Raji (cell line): Measurements from ENCODE around the gene IL7R.

Experiments
- POLR2A ChIP-seq: IDR thresholded peaks from 2 replicates; pipeline ENCODE4 v1.6.1; 2011; ENCODE audit warnings: low read depth, low read length, control low read depth; ENCODE audit not compliant: insufficient read depth

Gene IL7R

DNA sequence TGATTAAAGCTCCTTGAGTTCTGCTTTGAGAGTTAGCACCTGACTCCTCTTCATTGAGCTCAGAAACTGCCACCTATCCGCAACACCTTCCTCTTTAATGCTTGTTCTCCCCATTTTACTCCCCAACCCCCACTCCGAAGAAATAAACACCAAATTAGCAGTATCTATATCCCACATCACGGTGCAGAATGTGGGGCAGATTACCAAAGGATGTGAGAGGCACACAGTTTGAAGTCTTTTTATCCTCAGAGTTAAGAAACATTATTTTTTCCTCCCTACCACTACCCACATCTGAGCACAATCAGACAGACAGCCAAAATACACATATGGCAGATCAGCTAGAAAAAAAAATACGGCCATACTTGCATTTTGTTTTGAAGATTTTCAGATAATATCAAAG is 26.1 kb upstream of the IL7R start:
- no peak for TF ChIP-seq POLR2A

DNA sequence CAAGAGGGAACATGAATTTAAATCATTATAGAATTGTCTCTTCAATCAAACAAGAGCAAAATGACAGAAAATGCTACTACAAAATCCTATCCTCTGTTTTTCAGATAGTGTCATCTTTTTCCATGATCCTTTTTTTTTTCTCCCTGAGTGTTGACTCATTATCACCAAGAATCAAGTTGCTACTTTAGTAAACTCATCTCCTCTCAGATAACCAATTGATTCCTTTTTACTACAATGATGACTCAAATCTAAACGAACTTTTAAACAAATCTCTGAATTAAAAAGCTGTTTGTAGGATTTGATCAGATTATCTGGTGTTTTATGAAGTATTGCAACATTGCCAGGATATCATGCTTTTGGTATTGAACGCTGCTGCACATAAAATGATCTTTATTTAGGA is 23.9 kb upstream of the IL7R start:
- no peak for TF ChIP-seq POLR2A

DNA sequence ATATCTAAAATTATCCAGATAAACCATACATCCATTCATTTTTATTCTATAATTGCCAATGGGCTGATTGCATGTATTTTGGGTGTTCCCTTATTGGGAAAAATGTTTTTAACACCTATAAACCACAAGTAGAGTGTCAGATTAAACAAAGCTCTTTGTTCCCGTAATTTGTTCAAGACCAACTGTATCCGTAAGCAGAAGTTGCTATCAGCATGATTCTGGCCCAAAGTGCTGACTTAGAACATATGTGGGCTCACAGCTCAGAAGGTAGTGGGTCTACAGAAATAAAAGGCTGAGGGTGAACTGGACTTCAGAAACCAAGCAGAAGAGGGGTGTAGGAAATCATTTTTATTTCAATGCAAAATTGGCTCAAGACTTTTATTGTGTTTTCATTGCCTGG is 23.5 kb upstream of the IL7R start:
- TF ChIP-seq POLR2A: no peak

DNA sequence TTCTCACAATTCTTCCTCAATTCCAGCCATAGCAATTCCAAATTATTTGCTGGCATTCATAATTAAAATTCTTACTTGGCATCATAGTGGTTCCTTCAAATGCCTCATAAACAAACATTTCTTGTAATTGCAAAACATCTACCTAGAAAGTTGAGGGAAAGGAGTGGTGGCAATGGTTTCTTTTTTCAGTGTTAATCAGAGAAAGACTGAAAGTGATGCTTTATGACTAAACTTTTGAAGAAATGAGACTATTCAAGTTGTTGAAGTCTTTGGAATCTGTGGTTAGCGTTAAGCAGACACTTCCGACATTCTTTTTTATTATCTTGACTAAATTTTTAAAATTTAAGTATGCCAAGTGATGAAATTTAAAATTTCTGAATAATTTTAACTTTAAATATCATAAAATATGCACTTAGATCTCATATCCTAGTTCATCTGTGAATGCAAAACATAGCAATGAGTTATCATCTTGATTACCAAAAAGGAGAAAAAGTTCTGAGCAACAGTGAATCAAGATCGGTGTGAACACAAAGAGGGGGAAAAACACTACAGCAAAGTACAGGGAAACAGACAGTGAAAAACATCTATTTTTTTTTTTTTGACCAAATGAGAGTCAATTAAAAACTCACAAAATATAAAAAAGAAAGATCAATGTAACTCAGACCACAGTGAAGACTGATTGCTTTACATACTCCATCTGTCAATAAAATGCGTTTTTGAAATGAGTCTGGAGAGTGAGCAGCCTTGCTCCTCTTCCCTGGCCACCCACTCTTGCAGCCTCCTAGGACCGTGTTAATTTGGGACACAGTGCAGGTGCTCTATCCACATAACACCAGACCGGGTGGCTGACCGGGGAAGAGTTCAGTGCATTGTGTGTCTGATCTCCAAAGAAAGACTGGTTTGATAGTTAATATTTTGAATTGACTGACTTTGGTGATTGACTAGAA is 20.6 kb upstream of the IL7R start:
- TF ChIP-seq POLR2A: no peak

DNA sequence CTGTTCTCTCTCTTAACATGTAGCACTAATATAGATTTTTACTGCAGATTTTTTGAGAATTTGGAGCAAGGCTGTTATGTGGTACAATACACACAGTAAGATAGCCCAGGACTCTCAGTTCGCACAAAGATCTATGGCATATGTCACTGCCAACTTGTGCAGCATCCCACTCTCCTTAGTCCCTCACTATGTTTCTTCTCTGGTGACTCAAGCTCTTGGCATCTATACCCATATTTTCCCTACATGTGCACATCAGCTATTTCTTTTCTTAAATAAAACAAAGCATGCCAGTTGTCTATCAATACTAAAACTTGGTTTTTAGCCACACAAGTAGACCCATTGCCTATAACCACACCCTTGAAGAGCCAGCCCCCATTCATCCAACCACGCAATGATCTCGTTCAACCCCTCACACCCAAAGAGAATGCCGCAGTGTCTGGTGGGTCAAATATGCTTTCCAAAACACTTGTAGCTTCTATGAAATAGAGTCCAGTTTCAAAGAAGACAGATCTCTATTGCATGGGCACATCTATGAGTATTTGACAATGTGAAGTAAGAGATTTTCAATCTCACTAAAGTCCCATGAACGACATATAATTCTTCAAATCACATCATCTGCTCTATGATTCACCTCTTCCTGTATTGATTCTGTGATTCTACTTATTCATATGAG is 18.2 kb upstream of the IL7R start:
- TF ChIP-seq POLR2A: no peak

DNA sequence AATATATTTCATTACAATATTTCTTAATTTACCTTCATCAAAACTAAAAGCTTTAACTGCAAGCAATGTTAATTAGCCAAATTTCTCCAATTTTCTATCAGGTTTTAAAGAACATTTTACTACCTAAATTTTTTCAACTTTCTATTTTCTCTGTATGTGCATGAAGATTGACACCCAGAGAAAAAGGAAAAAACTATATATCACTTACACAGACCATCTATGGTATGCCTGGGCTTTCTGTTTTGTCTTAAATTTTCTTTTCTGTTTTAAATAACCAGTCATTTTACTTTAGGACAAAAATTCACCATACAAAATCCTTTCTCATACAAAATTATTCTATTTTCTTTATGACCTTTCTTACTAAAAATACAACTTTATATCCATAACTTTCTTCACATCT is 13.8 kb upstream of the IL7R start:
- TF ChIP-seq POLR2A: no peak

DNA sequence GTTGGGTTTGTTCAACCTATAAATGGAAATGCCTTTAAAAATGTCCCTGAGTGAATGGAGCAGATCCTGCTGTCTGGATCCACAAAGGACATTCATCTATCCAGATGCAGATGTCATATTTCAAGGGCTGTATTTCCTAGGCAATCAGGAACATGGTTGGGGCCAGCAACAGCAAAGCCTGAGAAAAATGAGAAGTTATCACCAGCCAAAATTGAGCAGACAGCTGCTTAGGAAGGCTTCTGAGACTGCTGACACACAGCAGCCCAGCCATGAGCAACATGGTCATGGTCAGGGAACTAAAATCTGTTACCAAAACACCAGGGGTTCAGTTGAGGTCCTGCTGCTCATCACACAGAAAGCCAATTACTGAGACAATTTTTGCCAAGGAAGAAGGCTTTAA is 9.2 kb upstream of the IL7R start:
- no peak for TF ChIP-seq POLR2A

DNA sequence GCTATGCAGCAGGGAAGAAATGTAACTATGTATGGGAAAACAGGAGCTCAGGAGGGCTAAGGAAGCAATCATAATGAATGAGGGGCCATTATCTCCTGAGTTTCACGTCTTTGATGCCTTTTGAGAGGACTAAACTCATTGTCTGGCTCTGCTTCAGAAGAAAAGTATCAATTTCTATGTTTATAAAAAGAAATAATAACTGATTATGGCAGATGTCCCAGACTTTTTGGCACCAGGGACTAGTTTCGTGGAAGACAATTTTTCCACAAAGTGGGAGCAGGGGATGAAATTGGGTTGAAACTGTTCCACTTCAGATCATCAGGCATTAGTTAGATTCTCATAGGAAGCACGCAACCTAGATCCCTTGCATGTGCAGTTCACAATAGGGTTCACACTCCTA is 8.7 kb upstream of the IL7R start:
- TF ChIP-seq POLR2A: no peak

DNA sequence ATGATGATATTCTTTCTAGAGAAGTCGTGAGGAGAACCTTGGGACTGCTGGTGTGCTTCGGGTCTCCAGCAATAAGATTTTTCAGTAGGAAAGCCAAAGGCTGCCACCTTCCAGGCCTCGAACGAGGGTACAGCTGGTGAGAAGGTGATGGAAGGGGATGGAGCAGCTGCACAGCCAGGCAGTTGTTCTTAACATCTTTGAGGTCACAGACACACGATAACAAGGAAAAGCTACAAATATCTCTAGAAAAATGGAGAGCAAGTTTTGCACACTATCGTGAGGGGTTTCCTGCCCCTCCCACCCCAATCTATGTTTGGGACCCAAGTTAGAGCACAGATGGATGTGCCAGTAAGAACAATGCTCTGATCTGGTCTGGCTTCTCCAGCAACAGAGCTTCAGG is 6.8 kb upstream of the IL7R start:
- no peak for TF ChIP-seq POLR2A

DNA sequence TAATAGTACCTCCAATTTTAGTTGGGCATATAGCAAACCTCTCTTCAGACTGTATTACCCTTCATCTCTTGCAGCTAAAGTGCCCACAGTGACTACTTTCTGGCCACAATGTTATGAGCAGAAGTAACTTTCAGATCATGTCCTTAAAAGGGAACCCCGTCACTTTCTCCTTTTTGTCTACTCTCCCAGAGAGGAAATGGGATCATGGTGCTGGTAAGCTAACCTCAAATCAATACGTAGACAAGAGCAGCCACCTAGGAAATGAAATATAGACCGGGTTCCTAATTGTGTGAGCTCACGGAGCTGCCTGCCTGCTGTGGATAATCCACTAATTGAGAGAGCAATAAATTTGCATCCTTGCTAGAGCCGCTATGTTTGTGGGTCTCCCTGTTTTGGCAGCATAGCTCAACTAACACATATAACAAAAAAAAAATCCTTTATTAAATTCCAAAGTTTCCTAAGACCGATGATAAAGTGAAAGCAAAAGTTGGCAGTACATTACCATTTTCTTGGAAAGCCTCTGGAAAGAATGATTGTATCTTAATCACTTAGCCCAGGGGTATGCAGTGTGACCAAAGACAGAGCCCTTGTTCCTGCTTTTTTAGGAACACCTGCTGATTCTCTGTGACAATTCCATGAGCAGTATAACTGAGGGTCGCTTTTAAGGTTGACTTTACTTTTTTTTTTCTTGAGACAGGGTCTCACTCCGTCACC is 5.6 kb upstream of the IL7R start:
- TF ChIP-seq POLR2A: no peak

DNA sequence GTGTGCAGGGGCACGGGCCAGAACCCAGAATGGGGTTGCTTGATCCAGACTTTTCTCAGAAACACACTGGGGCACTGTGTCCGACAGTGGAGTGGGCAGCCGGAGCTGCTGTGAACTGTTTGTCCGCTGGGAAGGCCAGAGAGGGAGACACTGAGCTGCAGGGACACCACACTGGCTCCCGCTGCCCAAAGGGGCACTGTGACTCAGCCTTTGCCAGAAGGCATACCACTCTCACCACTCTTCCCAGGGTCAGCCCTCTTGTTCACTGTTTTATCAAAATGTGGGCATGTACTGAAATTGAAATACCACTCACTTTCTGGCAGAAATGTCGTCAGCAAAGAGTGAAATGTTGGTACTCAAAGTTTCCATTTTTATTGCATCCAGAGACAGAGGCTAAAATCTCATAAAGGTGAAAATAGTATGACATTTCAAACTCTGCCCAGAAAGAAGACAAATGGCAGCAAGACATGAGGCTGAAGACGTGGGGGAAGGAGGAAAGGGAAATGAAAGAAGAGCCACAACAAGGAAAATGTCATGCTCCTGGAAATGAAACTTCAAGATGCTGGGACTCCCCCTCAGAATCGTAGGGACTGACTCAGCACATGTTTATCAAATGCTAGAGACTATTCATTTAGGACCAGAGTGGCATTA is 4.5 kb upstream of the IL7R start:
- no peak for TF ChIP-seq POLR2A

DNA sequence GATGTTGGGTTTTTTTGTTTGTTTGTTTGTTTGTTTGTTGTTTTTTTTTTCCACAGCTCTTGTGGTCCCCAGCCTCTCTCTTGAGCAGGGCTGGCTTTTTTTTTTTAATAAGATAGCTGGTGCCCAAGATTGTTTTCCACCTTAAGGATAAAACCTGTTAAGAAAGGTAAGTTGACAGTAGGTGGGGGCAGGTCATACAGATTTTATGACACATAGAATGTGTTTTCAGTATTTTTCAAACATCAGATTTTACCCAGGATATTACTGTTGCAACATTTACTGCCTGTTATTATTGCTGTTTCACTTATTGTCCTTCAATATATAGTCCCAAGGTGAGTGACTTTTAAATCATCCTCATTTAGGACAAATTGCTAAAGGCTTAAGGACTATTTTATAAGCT is 3.9 kb upstream of the IL7R start:
- no peak for TF ChIP-seq POLR2A

DNA sequence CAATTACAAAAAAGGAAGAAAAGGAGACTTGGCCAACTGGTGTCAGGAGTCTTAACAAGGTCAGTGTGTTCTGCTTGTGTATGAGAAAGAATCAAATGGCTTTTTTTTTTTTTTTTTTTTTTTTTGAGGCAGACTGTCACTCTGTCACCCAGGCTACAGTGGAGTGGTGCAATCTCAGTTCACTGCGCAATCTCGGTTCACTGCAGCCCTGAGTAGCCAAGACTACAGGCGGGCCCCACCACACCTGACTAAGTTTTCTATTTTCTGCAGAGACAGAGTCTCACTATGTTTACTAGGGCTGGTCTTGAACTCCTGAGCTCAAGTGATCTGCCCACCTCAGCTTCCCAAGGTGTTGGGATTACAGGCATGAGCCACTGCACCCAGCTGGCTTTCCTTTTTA is 3.1 kb upstream of the IL7R start:
- TF ChIP-seq POLR2A: no peak

DNA sequence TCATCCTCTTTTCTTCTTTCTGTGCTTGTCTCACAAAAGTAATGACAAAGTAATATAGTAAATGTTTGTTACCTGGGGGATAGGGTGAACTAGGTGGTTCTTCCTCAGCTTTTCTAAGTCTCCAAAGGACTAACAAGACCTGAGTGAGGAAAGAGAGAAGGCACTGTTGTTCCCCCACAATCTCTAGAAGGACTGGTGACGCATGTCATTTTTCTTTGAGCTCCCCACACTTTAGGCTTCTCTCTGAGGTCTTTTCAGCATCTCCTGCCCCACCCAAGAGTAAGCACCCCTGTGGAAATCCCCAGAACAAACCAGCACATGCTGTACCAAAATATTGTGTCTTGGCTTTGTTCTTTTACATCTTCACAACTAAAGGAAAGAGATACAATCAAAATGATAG is 2.4 kb upstream of the IL7R start:
- 0 out of 2 replicates have a peak, but pooled peaks have one; percentile 7 for TF ChIP-seq POLR2A

DNA sequence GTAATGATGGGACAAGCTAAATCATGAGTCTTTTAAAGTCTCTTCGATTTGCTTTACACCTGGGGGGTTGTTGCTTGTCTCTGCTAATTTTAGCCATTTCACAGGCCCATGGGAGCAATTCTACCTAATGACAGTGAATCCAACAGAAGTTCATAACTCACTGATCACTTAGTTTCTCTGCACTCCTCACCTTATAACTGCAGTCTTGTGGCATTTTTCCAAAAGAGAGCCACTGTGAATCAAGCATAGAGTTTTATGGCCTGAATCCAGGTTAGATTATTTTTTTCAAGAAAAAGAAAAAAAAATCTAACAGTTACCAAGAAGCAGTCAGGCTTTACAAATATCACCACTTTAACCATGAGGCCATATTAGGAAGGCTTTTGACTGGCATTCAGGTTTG is 1.5 kb upstream of the IL7R start:
- no peak for TF ChIP-seq POLR2A
